Measurements from ENCODE around the gene YBX3.

YBX3 gene

DNA sequence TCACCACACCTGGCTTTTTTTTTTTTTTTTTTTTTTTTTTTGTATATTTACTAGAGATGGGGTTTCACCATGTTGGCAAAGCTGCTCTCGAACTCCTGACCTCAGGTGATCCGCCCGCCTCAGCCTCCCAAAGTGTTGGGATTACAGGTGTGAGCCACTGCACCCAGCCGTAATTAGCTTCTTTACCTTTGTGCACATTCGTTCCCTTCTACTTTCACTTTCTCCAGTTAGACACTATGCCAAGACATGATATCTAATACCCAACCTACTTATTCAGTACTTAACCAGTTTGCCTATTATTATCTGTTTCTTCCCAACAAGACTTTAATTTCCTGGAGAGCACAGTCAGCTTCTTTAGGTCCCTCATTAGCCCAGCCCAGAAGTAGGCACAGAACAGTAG lies 54.6 kb downstream of the YBX3 start:
- no peak for DNase-seq

DNA sequence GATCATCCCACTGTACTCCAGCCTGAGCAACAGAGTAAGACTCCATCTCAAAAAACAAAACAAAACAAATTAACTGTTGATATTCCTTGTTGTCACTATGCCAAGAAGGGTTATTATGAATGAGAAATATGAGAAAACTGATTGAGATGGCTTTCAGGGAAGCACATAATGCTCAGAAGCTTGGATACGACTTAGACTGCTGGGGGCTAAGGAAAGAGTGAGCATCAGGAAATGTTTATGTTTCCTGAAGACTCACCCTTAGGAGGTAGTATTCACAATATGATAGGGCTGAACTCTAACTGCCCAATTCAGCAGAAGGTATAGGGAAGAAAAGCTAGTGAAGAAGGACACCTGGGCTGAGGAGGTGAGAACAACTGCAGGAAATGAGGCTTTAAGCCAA lies 55.5 kb downstream of the YBX3 start:
- no peak for DNase-seq

DNA sequence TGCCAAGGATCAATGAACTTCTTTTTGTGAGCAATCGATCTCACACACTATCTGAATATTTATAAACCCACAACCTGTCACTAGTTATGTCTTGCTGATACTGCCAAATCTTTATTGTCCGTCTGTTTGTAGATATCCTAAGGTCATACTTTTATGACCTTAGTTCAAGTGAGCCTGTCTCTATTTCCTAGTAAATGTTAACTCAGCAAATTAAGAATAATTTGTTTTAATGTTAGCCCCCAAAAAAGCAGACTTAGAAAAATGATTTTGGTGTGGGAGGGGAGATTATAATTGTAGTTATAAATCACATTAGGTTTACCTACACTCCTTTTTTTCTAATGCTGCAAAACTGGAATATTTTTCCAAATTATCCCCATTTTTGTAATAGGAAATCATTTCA lies 58.6 kb downstream of the YBX3 start:
- no peak for DNase-seq

DNA sequence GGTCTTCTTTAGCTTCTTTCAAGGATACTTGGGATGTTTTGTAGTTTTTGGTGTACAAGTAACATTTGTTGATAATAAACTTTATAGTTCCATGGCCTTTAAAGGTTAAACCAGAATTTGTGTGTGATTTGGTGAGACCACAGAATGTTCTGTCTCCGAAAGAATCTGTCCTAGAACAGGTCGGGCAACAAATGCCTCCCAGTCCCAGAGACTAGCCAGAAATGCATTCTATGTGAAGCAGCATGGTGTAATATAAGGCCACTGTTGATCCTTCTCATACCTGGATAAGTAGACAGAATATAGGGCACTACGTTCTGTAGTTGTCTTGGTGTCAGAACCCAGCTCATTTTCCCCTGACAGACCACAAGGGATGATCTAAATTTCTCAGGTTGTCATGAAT lies 59.3 kb downstream of the YBX3 start:
- DNase-seq = no peak

DNA sequence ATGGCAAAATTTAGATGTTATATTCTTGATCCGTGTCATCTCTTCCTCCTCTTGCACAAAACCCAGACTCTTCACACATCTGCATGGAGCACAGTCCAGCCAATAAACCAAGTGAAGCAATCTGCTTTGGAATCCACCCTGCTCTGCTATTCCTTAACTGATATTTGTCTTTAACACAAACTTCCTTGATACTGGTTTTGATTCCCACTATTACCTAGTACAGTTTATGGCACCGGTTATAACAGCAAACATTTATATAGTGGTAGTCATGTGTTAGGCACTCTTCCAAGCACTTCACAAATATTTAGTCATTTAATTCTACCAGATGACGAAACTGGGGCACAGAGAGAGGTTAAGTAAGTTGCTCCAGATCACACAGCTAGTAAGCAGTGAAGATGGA lies 61.8 kb downstream of the YBX3 start:
- no peak for DNase-seq

- no peak for DNase-seq
These were observed 69.1 kb downstream of the YBX3 start for GRCh38 chr12:10654003-10654402.

DNA sequence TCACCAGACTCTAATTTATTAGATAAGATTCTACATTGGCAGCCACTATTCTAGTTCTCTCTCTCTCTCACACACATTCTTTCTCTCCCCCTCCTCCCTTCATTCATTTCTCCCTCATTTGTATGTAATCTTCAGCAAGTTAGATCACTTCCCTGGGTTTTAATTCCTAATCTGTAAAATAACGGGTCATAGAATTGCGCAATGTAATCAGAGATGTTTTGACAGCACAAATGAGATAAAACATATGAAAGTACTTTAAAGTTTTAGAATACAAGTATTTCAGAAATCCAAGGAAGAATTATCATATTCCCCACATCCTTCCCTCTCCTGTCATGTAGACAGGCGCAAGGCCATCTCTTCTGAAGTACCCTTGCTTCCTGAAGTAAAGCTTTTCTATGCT lies 70.9 kb downstream of the YBX3 start:
- no peak for DNase-seq
